KMS-11 (cell line): Measurements from ENCODE around the gene TXNDC16.

Experiments
- H2AFZ ChIP-seq: fragments of 200-600 bp; sonication (generic); 2 replicates; pipeline ENCODE4 v1.6.1; 2016; ENCODE audit warnings: antibody characterized with exemption, mixed run types, low read depth
- H3K27ac ChIP-seq: fragments of 200-600 bp; sonication (generic); 2 replicates; pipeline ENCODE4 v1.6.1; 2016; ENCODE audit warnings: mild to moderate bottlenecking, mixed run types
- H3K27me3 ChIP-seq: fragments of 200-600 bp; sonication (generic); 2 replicates; pipeline ENCODE4 v1.6.1; 2017; ENCODE audit warnings: mild to moderate bottlenecking, low read depth, mixed run types, moderate library complexity; ENCODE audit not compliant: insufficient read depth
- H3K36me3 ChIP-seq: fragments of 200-600 bp; sonication (generic); 2 replicates; pipeline ENCODE4 v1.6.1; 2017; ENCODE audit warnings: mild to moderate bottlenecking, mixed run types; ENCODE audit not compliant: insufficient read depth
- H3K4me1 ChIP-seq: fragments of 200-600 bp; sonication (generic); 2 replicates; pipeline ENCODE4 v1.6.1; 2016; ENCODE audit warnings: mild to moderate bottlenecking, low read depth, mixed run types; ENCODE audit not compliant: poor library complexity, severe bottlenecking
- H3K4me2 ChIP-seq: fragments of 200-600 bp; sonication (generic); 2 replicates; pipeline ENCODE4 v1.7.0; 2016; ENCODE audit warnings: mild to moderate bottlenecking, mixed run types
- H3K4me3 ChIP-seq: fragments of 200-600 bp; sonication (generic); IDR thresholded peaks from 2 replicates; pipeline ENCODE4 v1.6.1; 2017; ENCODE audit warnings: low read depth, low read length, mixed read lengths; ENCODE audit not compliant: insufficient read depth
- H3K79me2 ChIP-seq: fragments of 200-600 bp; sonication (generic); 2 replicates; pipeline ENCODE4 v1.6.1; 2016; ENCODE audit warnings: low read depth, mixed run types; ENCODE audit not compliant: insufficient read depth
- H3K9ac ChIP-seq: fragments of 200-600 bp; sonication (generic); 2 replicates; pipeline ENCODE4 v1.6.1; 2016; ENCODE audit warnings: mild to moderate bottlenecking, mixed run types
- H4K20me1 ChIP-seq: fragments of 200-600 bp; sonication (generic); 2 replicates; pipeline ENCODE4 v1.6.1; 2016; ENCODE audit warnings: mild to moderate bottlenecking, mixed run types; ENCODE audit not compliant: insufficient read depth
- CTCF ChIP-seq: fragments of 200-600 bp; sonication (generic); conservative IDR thresholded peaks from 2 replicates; pipeline ENCODE4 v1.6.1; 2017; ENCODE audit warnings: low read depth, mild to moderate bottlenecking, antibody characterized with exemption, low read length, moderate library complexity, mixed read lengths

TXNDC16 gene

GRCh38 chr14:52446355-52446754, 106.0 kb downstream of the TXNDC16 start:
- no peaks in the 10 kb centered on the region for H3K4me1 ChIP-seq
- H3K27me3 ChIP-seq = no peaks in the 10 kb centered on the region
- no peak overlapping the region for H2AFZ ChIP-seq
- no peaks in the 10 kb centered on the region for H3K79me2 ChIP-seq
- H3K27ac ChIP-seq = no peak overlapping the region
- no peaks in the 10 kb centered on the region for H3K36me3 ChIP-seq
- H3K9ac ChIP-seq = no peak overlapping the region
- no peak overlapping the region for H3K4me2 ChIP-seq
- no peaks in the 10 kb centered on the region for H4K20me1 ChIP-seq
- H3K4me3 ChIP-seq = no peak overlapping the region
- TF ChIP-seq CTCF = no peak

GRCh38 chr14:52443506-52443905, 108.8 kb downstream of the TXNDC16 start:
- H4K20me1 ChIP-seq = no peaks in the 10 kb centered on the region
- H3K4me3 ChIP-seq = no peak overlapping the region
- no peaks in the 10 kb centered on the region for H3K79me2 ChIP-seq
- no peak overlapping the region for H3K9ac ChIP-seq
- H3K36me3 ChIP-seq = no peaks in the 10 kb centered on the region
- H3K4me2 ChIP-seq = no peak overlapping the region
- H3K27ac ChIP-seq = no peak overlapping the region
- no peaks in the 10 kb centered on the region for H3K27me3 ChIP-seq
- no peak overlapping the region for H2AFZ ChIP-seq
- H3K4me1 ChIP-seq = no peaks in the 10 kb centered on the region
- no peak for TF ChIP-seq CTCF

- no peak for TF ChIP-seq CTCF
- H3K27me3 ChIP-seq = no peaks in the 10 kb centered on the region
- no peaks in the 10 kb centered on the region for H4K20me1 ChIP-seq
- no peaks in the 10 kb centered on the region for H3K4me1 ChIP-seq
- no peak overlapping the region for H3K27ac ChIP-seq
- H3K4me2 ChIP-seq = no peak overlapping the region
- H2AFZ ChIP-seq = no peak overlapping the region
- no peak overlapping the region for H3K4me3 ChIP-seq
- no peaks in the 10 kb centered on the region for H3K36me3 ChIP-seq
- H3K79me2 ChIP-seq = no peaks in the 10 kb centered on the region
- H3K9ac ChIP-seq = no peak overlapping the region
Measured at GRCh38 chr14:52442602-52443001, 109.7 kb downstream of the TXNDC16 start.

- no peak overlapping the region for H3K27ac ChIP-seq
- no peak for TF ChIP-seq CTCF
- H2AFZ ChIP-seq = no peak overlapping the region
- H3K27me3 ChIP-seq = no peaks in the 10 kb centered on the region
- no peak overlapping the region for H3K4me2 ChIP-seq
- no peaks in the 10 kb centered on the region for H3K79me2 ChIP-seq
- H3K4me3 ChIP-seq = no peak overlapping the region
- H3K9ac ChIP-seq = no peak overlapping the region
- no peaks in the 10 kb centered on the region for H3K36me3 ChIP-seq
- H4K20me1 ChIP-seq = no peaks in the 10 kb centered on the region
- H3K4me1 ChIP-seq = no peaks in the 10 kb centered on the region
Measured at GRCh38 chr14:52442166-52442565, 110.1 kb downstream of the TXNDC16 start.
